SK-N-SH (cell line): ENCODE measurements around the gene KLHL21.

ENCODE experiments used
- CHD2 ChIP-seq: fragments of 150-350 bp; IDR thresholded peaks from 2 replicates; pipeline ENCODE4 v1.6.1; 2018; ENCODE audit warnings: low read length; ENCODE audit not compliant: partially characterized antibody
- CTCF ChIP-seq: fragments of 200-600 bp; sonication (generic); IDR thresholded peaks from 2 replicates; pipeline ENCODE4 v1.6.1; 2017; ENCODE audit warnings: antibody characterized with exemption, mild to moderate bottlenecking, moderate library complexity
- EP300 ChIP-seq, 2 experiments: IDR thresholded peaks; 2 replicates each; pipeline versions ENCODE4 v1.4.0 to v1.6.1; 2012; ENCODE audit warnings: borderline replicate concordance in 1 of 2, low read depth in 1 of 2, low read length in 1 of 2
- GABPA ChIP-seq: IDR thresholded peaks from 2 replicates; pipeline ENCODE4 v1.4.0; 2012; ENCODE audit warnings: low read depth, mild to moderate bottlenecking
- POLR2AphosphoS5 ChIP-seq: IDR thresholded peaks from 2 replicates; pipeline ENCODE4 v1.6.1; 2012; ENCODE audit warnings: low read depth, low read length
- RAD21 ChIP-seq: IDR thresholded peaks from 2 replicates; pipeline ENCODE4 v1.6.1; 2012; ENCODE audit warnings: mild to moderate bottlenecking, low read length
- RCOR1 ChIP-seq: fragments of 150-350 bp; IDR thresholded peaks from 2 replicates; pipeline ENCODE4 v1.6.1; 2017; ENCODE audit warnings: antibody characterized with exemption, low read length
- REST ChIP-seq: IDR thresholded peaks from 2 replicates; pipeline ENCODE4 v1.6.1; 2012; ENCODE audit warnings: mild to moderate bottlenecking, low read depth, low read length, moderate library complexity
- USF2 ChIP-seq: fragments of 150-350 bp; IDR thresholded peaks from 2 replicates; pipeline ENCODE4 v1.6.1; 2017; ENCODE audit warnings: antibody characterized with exemption, low read length, low read depth, borderline replicate concordance
- TF ChIP-seq, protein P1 (sequence below): IDR thresholded peaks from 2 replicates; pipeline ENCODE4; 2012
- TF ChIP-seq, protein P2 (sequence below): IDR thresholded peaks from 2 replicates; pipeline ENCODE4 v1.4.0; 2012; ENCODE audit warnings: low read depth, borderline replicate concordance
- TF ChIP-seq, protein P3 (sequence below): fragments of 150-350 bp; IDR thresholded peaks from 2 replicates; pipeline ENCODE4 v1.6.1; 2016; ENCODE audit warnings: mild to moderate bottlenecking, low read depth, low read length

GRCh38 chr1:6547301-6547700 lies 55.4 kb downstream of the KLHL21 start:
- no peak for TF ChIP-seq GABPA
- no peak for TF ChIP-seq CHD2
- peak; percentile 39 for TF ChIP-seq CTCF
- TF ChIP-seq, protein P1, sequence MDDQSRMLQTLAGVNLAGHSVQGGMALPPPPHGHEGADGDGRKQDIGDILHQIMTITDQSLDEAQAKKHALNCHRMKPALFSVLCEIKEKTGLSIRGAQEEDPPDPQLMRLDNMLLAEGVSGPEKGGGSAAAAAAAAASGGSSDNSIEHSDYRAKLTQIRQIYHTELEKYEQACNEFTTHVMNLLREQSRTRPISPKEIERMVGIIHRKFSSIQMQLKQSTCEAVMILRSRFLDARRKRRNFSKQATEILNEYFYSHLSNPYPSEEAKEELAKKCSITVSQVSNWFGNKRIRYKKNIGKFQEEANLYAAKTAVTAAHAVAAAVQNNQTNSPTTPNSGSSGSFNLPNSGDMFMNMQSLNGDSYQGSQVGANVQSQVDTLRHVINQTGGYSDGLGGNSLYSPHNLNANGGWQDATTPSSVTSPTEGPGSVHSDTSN, result no peak
- no peak for TF ChIP-seq REST
- TF ChIP-seq, protein P2, sequence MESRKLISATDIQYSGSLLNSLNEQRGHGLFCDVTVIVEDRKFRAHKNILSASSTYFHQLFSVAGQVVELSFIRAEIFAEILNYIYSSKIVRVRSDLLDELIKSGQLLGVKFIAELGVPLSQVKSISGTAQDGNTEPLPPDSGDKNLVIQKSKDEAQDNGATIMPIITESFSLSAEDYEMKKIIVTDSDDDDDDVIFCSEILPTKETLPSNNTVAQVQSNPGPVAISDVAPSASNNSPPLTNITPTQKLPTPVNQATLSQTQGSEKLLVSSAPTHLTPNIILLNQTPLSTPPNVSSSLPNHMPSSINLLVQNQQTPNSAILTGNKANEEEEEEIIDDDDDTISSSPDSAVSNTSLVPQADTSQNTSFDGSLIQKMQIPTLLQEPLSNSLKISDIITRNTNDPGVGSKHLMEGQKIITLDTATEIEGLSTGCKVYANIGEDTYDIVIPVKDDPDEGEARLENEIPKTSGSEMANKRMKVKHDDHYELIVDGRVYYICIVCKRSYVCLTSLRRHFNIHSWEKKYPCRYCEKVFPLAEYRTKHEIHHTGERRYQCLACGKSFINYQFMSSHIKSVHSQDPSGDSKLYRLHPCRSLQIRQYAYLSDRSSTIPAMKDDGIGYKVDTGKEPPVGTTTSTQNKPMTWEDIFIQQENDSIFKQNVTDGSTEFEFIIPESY, result no peak
- TF ChIP-seq, protein P3, sequence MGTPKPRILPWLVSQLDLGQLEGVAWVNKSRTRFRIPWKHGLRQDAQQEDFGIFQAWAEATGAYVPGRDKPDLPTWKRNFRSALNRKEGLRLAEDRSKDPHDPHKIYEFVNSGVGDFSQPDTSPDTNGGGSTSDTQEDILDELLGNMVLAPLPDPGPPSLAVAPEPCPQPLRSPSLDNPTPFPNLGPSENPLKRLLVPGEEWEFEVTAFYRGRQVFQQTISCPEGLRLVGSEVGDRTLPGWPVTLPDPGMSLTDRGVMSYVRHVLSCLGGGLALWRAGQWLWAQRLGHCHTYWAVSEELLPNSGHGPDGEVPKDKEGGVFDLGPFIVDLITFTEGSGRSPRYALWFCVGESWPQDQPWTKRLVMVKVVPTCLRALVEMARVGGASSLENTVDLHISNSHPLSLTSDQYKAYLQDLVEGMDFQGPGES, result no peak
- no peak for TF ChIP-seq EP300 (IDR thresholded peaks at IDR 0.05; ENCODE audit: borderline replicate concordance in 1 of 2, low read depth in 1 of 2, low read length in 1 of 2)
- no peak for TF ChIP-seq RCOR1
- peak; percentile 28; the same call in 1 of the 2 replicates for TF ChIP-seq RAD21
- no peak for TF ChIP-seq USF2
- no peak for TF ChIP-seq POLR2AphosphoS5
